K562 (cell line): ENCODE measurements around the gene C1QTNF8. TPM values are rescaled to one million over a fixed set of nuclear protein-coding genes. Genes with fewer than 3 reads are reported as not detected.

Experiments
- ATAC-seq: fragments of 200-7000 bp; cut with Tn5 transposase; 3 replicates; pipeline ENCODE4 v1.9.1; 2020; ENCODE audit warnings: moderate library complexity
- BruUV-seq: library from RNA; stranded (reverse); fragments of 400-500 nt; replicated peaks from 2 replicates; lab custom pipeline; 2021; lab: Mats Ljungman, UMichigan
- CTCF ChIA-PET: fragments of 300-600 bp; formaldehyde crosslinking; extraction: SDS; loops from one replicate; lab custom pipeline; 2021; ENCODE audit warnings: low intra/inter-chr PET ratio; lab: Yijun Ruan, JAX
- POLR2A ChIA-PET: fragments of 300-600, 350-650 bp; sonication (Branson Sonifier 250); formaldehyde crosslinking; extraction: SDS; loops from one replicate; lab custom pipeline; 2021; ENCODE audit warnings: antibody characterized with exemption, inconsistent platforms; lab: Yijun Ruan, JAX
- DNase-seq, 4 experiments: peaks; one replicate each; pipeline versions ENCODE4 v3.0.0 to v3.0.0-alpha.2; 2011 to 2018; ENCODE audit warnings: low spot score in 3 of 4, mixed read lengths in 3 of 4; ENCODE audit errors: extremely low read depth in 1 of 4
- FAIRE-seq: peaks from 2 replicates; lab custom pipeline; 2011; peaks lifted over from hg19 to GRCh38; lab: Jason Lieb, UNC
- H2AFZ ChIP-seq: 2 replicates; pipeline ENCODE4 v1.6.0; 2011; ENCODE audit warnings: low read depth, low read length, control low read depth, inconsistent platforms
- H3K27ac ChIP-seq: fragments of 200-600 bp; 3 replicates; pipeline ENCODE4 v1.8.0; 2011; ENCODE audit warnings: low read depth, mild to moderate bottlenecking, control low read depth, inconsistent platforms, low read length, moderate library complexity, mixed read lengths; ENCODE audit errors: extremely low read depth
- H3K27me3 ChIP-seq, 2 experiments: fragments of 300-600 bp in 1 of 2; 2 replicates in 1 of 2; 3 replicates in 1 of 2; pipeline versions ENCODE4 v1.6.0 to v1.8.0; 2011; ENCODE audit warnings: inconsistent platforms in 2 of 2, low read length in 2 of 2, mild to moderate bottlenecking in 1 of 2, mixed read lengths in 1 of 2, moderate library complexity in 1 of 2; ENCODE audit not compliant: control insufficient read depth in 2 of 2, insufficient read depth in 2 of 2
- H3K36me3 ChIP-seq: fragments of 300-600 bp; 3 replicates; pipeline ENCODE4 v1.8.0; 2011; ENCODE audit warnings: mild to moderate bottlenecking, low read length, inconsistent platforms; ENCODE audit not compliant: control insufficient read depth, insufficient read depth
- H3K4me1 ChIP-seq, 2 experiments: fragments of 200-600 bp in 1 of 2; replicated peaks in 1 of 2; 2 replicates in 1 of 2; 3 replicates in 1 of 2; pipeline versions ENCODE4 v1.5.1 to v1.8.0; 2011; ENCODE audit warnings: inconsistent platforms in 2 of 2, low read length in 2 of 2, mild to moderate bottlenecking in 1 of 2, mixed read lengths in 1 of 2, moderate library complexity in 1 of 2; ENCODE audit not compliant: control insufficient read depth in 2 of 2, insufficient read depth in 2 of 2
- H3K4me2 ChIP-seq: 2 replicates; pipeline ENCODE4 v1.6.1; 2011; ENCODE audit warnings: low read length, control low read depth, inconsistent platforms, mixed read lengths; ENCODE audit not compliant: insufficient read depth
- H3K4me3 ChIP-seq: fragments of 200-600 bp; sonication (generic), shearing (Covaris generic); 2 replicates; pipeline ENCODE4 v1.5.1; 2016; ENCODE audit warnings: control low read depth, inconsistent platforms
- H3K79me2 ChIP-seq: fragments of 200-600 bp; 3 replicates; pipeline ENCODE4 v1.8.0; 2011; ENCODE audit warnings: low read length, inconsistent platforms; ENCODE audit not compliant: control insufficient read depth, insufficient read depth
- H3K9ac ChIP-seq, 2 experiments: 2 replicates each; pipeline versions ENCODE4 v1.6.0 to v1.6.1; 2011; ENCODE audit warnings: low read depth in 2 of 2, low read length in 2 of 2, control low read depth in 1 of 2, inconsistent platforms in 1 of 2, mild to moderate bottlenecking in 1 of 2, mixed read lengths in 1 of 2; ENCODE audit not compliant: insufficient read depth in 1 of 2
- H3K9me1 ChIP-seq: one replicate; pipeline ENCODE4 v1.6.0; 2011; ENCODE audit warnings: inconsistent platforms, mild to moderate bottlenecking, low read length, moderate library complexity; ENCODE audit not compliant: control insufficient read depth, insufficient read depth
- H3K9me3 ChIP-seq: replicated peaks from 2 replicates; pipeline ENCODE4 v1.5.1; 2011; ENCODE audit warnings: low read depth, low read length, inconsistent platforms; ENCODE audit not compliant: control insufficient read depth, insufficient read depth
- H4K20me1 ChIP-seq: replicated peaks from 2 replicates; pipeline ENCODE4 v1.6.1; 2011; ENCODE audit warnings: low read length, inconsistent platforms, mixed read lengths; ENCODE audit not compliant: control insufficient read depth, insufficient read depth
- BMI1 ChIP-seq: fragments of 150-350 bp; IDR thresholded peaks from 2 replicates; pipeline ENCODE4 v1.6.1; 2014; ENCODE audit warnings: low read length
- CBX8 ChIP-seq: fragments of 200-600 bp; sonication (generic); IDR thresholded peaks from 2 replicates; pipeline ENCODE4 v1.6.1; 2012; ENCODE audit warnings: borderline replicate concordance, mixed run types, low read depth, mild to moderate bottlenecking, moderate library complexity, mixed read lengths, low read length, control low read depth, inconsistent platforms; ENCODE audit not compliant: poor library complexity, severe bottlenecking; ENCODE audit errors: extremely low read depth
- DMBX1 ChIP-seq: fragments of 250-450 bp; sonication (Bioruptor Pico); IDR thresholded peaks from 2 replicates; pipeline ENCODE4 v1.8.0; 2022; ENCODE audit warnings: inconsistent platforms, mild to moderate bottlenecking, moderate library complexity, borderline replicate concordance
- ELF4 ChIP-seq: fragments of 450-650 bp; formaldehyde crosslinking; IDR thresholded peaks from 2 replicates; pipeline ENCODE4 v1.4.0; 2022; ENCODE audit warnings: missing genetic modification characterization
- FUS ChIP-seq: fragments of 200-400 bp; formaldehyde crosslinking; optimal IDR thresholded peaks from 2 replicates; pipeline ENCODE3; 2017; ENCODE audit warnings: low read depth, low read length
- KDM4B ChIP-seq, 2 experiments: fragments of 450-650 bp in 1 of 2; sonication (generic) in 1 of 2; IDR thresholded peaks; 2 replicates each; pipeline ENCODE4 v1.6.1; 2016 to 2017; ENCODE audit warnings: borderline replicate concordance in 2 of 2, antibody characterized with exemption in 1 of 2, low read depth in 1 of 2, mild to moderate bottlenecking in 1 of 2
- MYC ChIP-seq, 2 experiments: fragments of 250-450 bp in 1 of 2; sonication (Bioruptor Pico) in 1 of 2; IDR thresholded peaks; 2 replicates each; pipeline versions ENCODE4 v1.5.1 to v1.6.1; 2012 to 2021; ENCODE audit warnings: low read depth in 2 of 2, borderline replicate concordance in 1 of 2, improper control_type of control experiment in 1 of 2, low read length in 1 of 2, mild to moderate bottlenecking in 1 of 2, moderate library complexity in 1 of 2
- PURB ChIP-seq: sonication (generic); formaldehyde crosslinking; IDR thresholded peaks from 2 replicates; pipeline ENCODE4 v1.9.0; 2021; ENCODE audit warnings: low read depth, mild to moderate bottlenecking, missing genetic modification reagents
- RBM17 ChIP-seq: fragments of 200-400 bp; formaldehyde crosslinking; IDR thresholded peaks from 2 replicates; pipeline ENCODE4 v1.6.1; 2017; ENCODE audit warnings: low read depth, mild to moderate bottlenecking, low read length, borderline replicate concordance
- SIN3A ChIP-seq, 2 experiments: fragments of 150-350 bp in 1 of 2; IDR thresholded peaks; 2 replicates each; pipeline ENCODE4 v1.6.1; 2011 to 2016; ENCODE audit warnings: borderline replicate concordance in 2 of 2, low read depth in 2 of 2, low read length in 2 of 2, mild to moderate bottlenecking in 2 of 2, moderate library complexity in 2 of 2; ENCODE audit not compliant: control insufficient read depth in 1 of 2
- SMAD1 ChIP-seq: fragments of 150-350 bp; IDR thresholded peaks from 2 replicates; pipeline ENCODE4 v1.6.1; 2014; ENCODE audit warnings: low read length, low read depth; ENCODE audit not compliant: partially characterized antibody
- ZC3H11A ChIP-seq: IDR thresholded peaks from 2 replicates; pipeline ENCODE4 v1.6.1; 2012; ENCODE audit warnings: low read depth, low read length, improper control_type of control experiment
- ZNF586 ChIP-seq: fragments of 450-650 bp; formaldehyde crosslinking; conservative IDR thresholded peaks from 2 replicates; pipeline ENCODE4 v1.4.0; 2020; ENCODE audit warnings: mild to moderate bottlenecking, moderate library complexity
- ZNF699 ChIP-seq: fragments of 250-450 bp; sonication (Bioruptor Pico); IDR thresholded peaks from 2 replicates; pipeline ENCODE4 v1.8.0; 2021; ENCODE audit warnings: mild to moderate bottlenecking, moderate library complexity; ENCODE audit not compliant: insufficient replicate concordance
- WGBS: fragments of 100-300 bp; shearing (Covaris generic); methylation state at CpG from one replicate; pipeline ENCODE4 v1.1.6; 2016; ENCODE audit warnings: low coverage, mixed read lengths; ENCODE audit not compliant: insufficient coverage; ENCODE audit errors: missing lambda C conversion rate; 5-methylcytosine and 5-hydroxymethylcytosine counted together
- in situ Hi-C: fragments of 300-500 bp; cut with MboI; formaldehyde crosslinking; loops from 4 replicates; pipeline ENCODE4 v1.15.0; 2018; ENCODE audit warnings: inconsistent platforms, mixed read lengths
- intact Hi-C: fragments of 100-400 bp; cut with micrococcal nuclease; formaldehyde crosslinking; loops from 2 replicates; pipeline ENCODE4 v1.14.2; 2022
- polyA plus RNA-seq, 8 experiments: library from polyadenylated mRNA; depleted of rRNA in 4 of 8; stranded (reverse) in 5 of 8; unstranded in 3 of 8; fragments of >200 nt; fragmentation: Nextera tagmentation in 2 of 8; fragmentation: Illumina TruSeq in 1 of 8; extraction: Ambion mirVana in 2 of 8; extraction: Trizol in 1 of 8; gene quantifications; 2 replicates each; pipeline versions ENCODE4 v1.2.1 to v1.2.3, GENCODE V29; 2011 to 2014; ENCODE audit warnings: inconsistent platforms in 1 of 8, missing spikeins in 1 of 8
- total RNA-seq, 7 experiments: library from RNA; depleted of rRNA in 6 of 7; stranded (reverse); fragments of >200 nt in 6 of 7; fragmentation: Illumina TruSeq in 2 of 7; extraction: Trizol in 2 of 7; gene quantifications; 2 replicates each; pipeline versions ENCODE4 v1.2.1 to v1.2.3, GENCODE V29; 2011 to 2021; ENCODE audit warnings: low replicate concordance in 1 of 7
- TF ChIP-seq, protein P1 (sequence below): fragments of 250-450 bp; sonication (Bioruptor Pico); IDR thresholded peaks from 2 replicates; pipeline ENCODE4 v1.5.1; 2021; ENCODE audit warnings: mild to moderate bottlenecking
- TF ChIP-seq, protein P2 (sequence below): fragments of 450-650 bp; formaldehyde crosslinking; IDR thresholded peaks from 2 replicates; pipeline ENCODE4 v1.4.0; 2020; ENCODE audit warnings: mild to moderate bottlenecking, moderate library complexity

C1QTNF8 gene
- total and polyA plus RNA-seq, 9 of the 15 experiments (the other 6 are each of a cell fraction or from before 2014, with no cell fraction given), result not detected

DNA sequence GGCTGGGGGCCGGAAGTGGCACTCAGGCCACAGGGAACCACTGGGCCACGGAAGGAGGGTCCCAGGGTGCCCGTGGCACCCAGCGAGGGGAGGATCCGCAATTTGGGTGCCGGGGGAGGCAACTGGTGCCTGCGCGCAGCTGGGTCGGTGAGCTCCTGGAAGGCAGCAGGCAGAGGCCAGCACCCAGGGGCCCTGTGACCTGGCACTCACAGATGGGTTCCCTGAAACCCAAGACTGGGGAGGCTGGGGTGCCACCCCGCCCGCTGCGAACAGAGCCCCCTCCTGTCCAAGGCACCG is 22.8 kb downstream of the C1QTNF8 start:
- BruUV-seq, result no TSS peak
- Histone ChIP-seq H3K9ac (no peak overlapping the region), H3K4me1 (peaks cover 0 to 40% of the 10 kb centered on the region in 2 experiments; a peak in 1 of 5 replicates), H3K36me3 (no peaks in the 10 kb centered on the region), H4K20me1 (no peaks in the 10 kb centered on the region; the same call in 1 of the 2 replicates), H2AFZ (no peak overlapping the region), H3K27ac (no peak overlapping the region), H3K9me1 (no peaks in the 10 kb centered on the region), H3K79me2 (no peaks in the 10 kb centered on the region), H3K4me2 (no peak overlapping the region), H3K9me3 (no peaks in the 10 kb centered on the region), H3K27me3 (peaks cover 0 to 19% of the 10 kb centered on the region in 2 experiments; a peak in 3 of 5 replicates), H3K4me3 (no peak overlapping the region)
- intact Hi-C loops (no loop called here), in situ Hi-C loops (no loop called here)
- POLR2A ChIA-PET, result interaction anchor here (0.6 kb wide), 1 partner anchor 1617 kb away, joined by 3 read pairs; no protein-coding TSS in a partner anchor
- FAIRE-seq (no peak), DNase-seq (no peak), ATAC-seq (no peak)
- no peak for TF ChIP-seq ZNF699 (CRISPR knock-in tag)
- no peak for TF ChIP-seq CBX8
- TF ChIP-seq ELF4 (CRISPR knock-in tag), result no peak
- TF ChIP-seq PURB (CRISPR knock-in tag), result no peak
- TF ChIP-seq ZNF586 (CRISPR knock-in tag), result no peak
- TF ChIP-seq MYC (IDR thresholded peaks at IDR 0.05; ENCODE audit: low read depth, low read length), result no peak
- TF ChIP-seq MYC (CRISPR knock-in tag; IDR thresholded peaks at IDR 0.05; ENCODE audit: borderline replicate concordance, low read depth), result no peak
- TF ChIP-seq, protein P1, sequence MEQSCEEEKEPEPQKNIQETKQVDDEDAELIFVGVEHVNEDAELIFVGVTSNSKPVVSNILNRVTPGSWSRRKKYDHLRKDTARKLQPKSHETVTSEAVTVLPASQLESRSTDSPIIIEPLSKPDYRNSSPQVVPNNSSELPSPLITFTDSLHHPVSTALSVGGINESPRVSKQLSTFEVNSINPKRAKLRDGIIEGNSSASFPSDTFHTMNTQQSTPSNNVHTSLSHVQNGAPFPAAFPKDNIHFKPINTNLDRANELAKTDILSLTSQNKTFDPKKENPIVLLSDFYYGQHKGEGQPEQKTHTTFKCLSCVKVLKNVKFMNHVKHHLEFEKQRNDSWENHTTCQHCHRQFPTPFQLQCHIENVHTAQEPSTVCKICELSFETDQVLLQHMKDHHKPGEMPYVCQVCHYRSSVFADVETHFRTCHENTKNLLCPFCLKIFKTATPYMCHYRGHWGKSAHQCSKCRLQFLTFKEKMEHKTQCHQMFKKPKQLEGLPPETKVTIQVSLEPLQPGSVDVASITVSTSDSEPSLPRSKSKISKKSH (CRISPR knock-in tag), result no peak
- TF ChIP-seq SMAD1, result no peak
- no peak for TF ChIP-seq RBM17
- TF ChIP-seq KDM4B (IDR thresholded peaks at IDR 0.05; ENCODE audit: borderline replicate concordance in 2 of 2, low read depth in 1 of 2), result no peak
- no peak for TF ChIP-seq ZC3H11A
- TF ChIP-seq, protein P2, sequence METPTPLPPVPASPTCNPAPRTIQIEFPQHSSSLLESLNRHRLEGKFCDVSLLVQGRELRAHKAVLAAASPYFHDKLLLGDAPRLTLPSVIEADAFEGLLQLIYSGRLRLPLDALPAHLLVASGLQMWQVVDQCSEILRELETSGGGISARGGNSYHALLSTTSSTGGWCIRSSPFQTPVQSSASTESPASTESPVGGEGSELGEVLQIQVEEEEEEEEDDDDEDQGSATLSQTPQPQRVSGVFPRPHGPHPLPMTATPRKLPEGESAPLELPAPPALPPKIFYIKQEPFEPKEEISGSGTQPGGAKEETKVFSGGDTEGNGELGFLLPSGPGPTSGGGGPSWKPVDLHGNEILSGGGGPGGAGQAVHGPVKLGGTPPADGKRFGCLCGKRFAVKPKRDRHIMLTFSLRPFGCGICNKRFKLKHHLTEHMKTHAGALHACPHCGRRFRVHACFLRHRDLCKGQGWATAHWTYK, result no peak
- no peak for TF ChIP-seq SIN3A (IDR thresholded peaks at IDR 0.05; ENCODE audit: borderline replicate concordance in 2 of 2, control insufficient read depth in 1 of 2, low read depth in 2 of 2, low read length in 2 of 2)
- no peak for TF ChIP-seq DMBX1 (CRISPR knock-in tag)
- TF ChIP-seq BMI1, result no peak
- TF ChIP-seq FUS, result no peak
- CTCF ChIA-PET, result no interaction called here
- WGBS, result 16% methylated on average over 10 of the region's 13 CpGs
